Colonic mucosa (tissue), 4 donors: ENCODE measurements around the gene SRR. TPM values are rescaled to one million over a fixed set of nuclear protein-coding genes. Genes with fewer than 3 reads are reported as not detected.
"Not testable (repeated sequence)": the region's sequence is repeated elsewhere in the genome, so short reads cannot be mapped to it uniquely, and the experiment has no call there.

Experiments
- DNase-seq: peaks from one replicate; pipeline ENCODE4 v3.0.0-alpha.2; 2020
- H3K27ac ChIP-seq: fragments of 200-600 bp; one replicate; pipeline ENCODE4 v1.8.0; 2021
- H3K27me3 ChIP-seq: fragments of 200-600 bp; one replicate; pipeline ENCODE4 v1.8.0; 2021
- H3K36me3 ChIP-seq: fragments of 200-600 bp; one replicate; pipeline ENCODE4 v1.8.0; 2021
- H3K4me1 ChIP-seq: fragments of 200-600 bp; one replicate; pipeline ENCODE4 v1.8.0; 2021; ENCODE audit warnings: mild to moderate bottlenecking
- H3K4me3 ChIP-seq: fragments of 200-600 bp; one replicate; pipeline ENCODE4 v1.8.0; 2021
- H3K9ac ChIP-seq, 2 donors: one replicate each; pipeline ENCODE4 v1.7.0; 2013; ENCODE audit warnings: control low read depth in 2 of 2, low read depth in 2 of 2, low read length in 2 of 2
- H3K9me3 ChIP-seq: fragments of 200-600 bp; one replicate; pipeline ENCODE4 v1.8.0; 2021
- intact Hi-C: fragments of 100-400 bp; cut with DNase I; formaldehyde crosslinking; loops from one replicate; pipeline ENCODE4 v1.14.1; 2022
- total RNA-seq, 2 donors: library from RNA; stranded (reverse); fragmentation: NEBNext Ultra II Directional in 1 of 2; extraction: Animal tissue kit (Norgen Biotek cat#: 25700) in 1 of 2; gene quantifications; one replicate each; pipeline ENCODE4 v1.2.1, GENCODE V29; 2021
- TF ChIP-seq, protein P1 (sequence below): fragments of 200-600 bp; IDR thresholded peaks from one replicate; pipeline ENCODE4 v1.8.0; 2022; ENCODE audit warnings: antibody characterized with exemption, mild to moderate bottlenecking
- donor health status: healthy.
- donor health status: DM: no; HTN: no; CAD: no.
- donor health status: DM: no; HTN: no; CAD: no.

Gene SRR, protein sequence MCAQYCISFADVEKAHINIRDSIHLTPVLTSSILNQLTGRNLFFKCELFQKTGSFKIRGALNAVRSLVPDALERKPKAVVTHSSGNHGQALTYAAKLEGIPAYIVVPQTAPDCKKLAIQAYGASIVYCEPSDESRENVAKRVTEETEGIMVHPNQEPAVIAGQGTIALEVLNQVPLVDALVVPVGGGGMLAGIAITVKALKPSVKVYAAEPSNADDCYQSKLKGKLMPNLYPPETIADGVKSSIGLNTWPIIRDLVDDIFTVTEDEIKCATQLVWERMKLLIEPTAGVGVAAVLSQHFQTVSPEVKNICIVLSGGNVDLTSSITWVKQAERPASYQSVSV
- total RNA-seq, result 10 to 100 TPM in 1 of 2 donors, 1 to 10 TPM in 1; 9.0 to 11.0 TPM

DNA sequence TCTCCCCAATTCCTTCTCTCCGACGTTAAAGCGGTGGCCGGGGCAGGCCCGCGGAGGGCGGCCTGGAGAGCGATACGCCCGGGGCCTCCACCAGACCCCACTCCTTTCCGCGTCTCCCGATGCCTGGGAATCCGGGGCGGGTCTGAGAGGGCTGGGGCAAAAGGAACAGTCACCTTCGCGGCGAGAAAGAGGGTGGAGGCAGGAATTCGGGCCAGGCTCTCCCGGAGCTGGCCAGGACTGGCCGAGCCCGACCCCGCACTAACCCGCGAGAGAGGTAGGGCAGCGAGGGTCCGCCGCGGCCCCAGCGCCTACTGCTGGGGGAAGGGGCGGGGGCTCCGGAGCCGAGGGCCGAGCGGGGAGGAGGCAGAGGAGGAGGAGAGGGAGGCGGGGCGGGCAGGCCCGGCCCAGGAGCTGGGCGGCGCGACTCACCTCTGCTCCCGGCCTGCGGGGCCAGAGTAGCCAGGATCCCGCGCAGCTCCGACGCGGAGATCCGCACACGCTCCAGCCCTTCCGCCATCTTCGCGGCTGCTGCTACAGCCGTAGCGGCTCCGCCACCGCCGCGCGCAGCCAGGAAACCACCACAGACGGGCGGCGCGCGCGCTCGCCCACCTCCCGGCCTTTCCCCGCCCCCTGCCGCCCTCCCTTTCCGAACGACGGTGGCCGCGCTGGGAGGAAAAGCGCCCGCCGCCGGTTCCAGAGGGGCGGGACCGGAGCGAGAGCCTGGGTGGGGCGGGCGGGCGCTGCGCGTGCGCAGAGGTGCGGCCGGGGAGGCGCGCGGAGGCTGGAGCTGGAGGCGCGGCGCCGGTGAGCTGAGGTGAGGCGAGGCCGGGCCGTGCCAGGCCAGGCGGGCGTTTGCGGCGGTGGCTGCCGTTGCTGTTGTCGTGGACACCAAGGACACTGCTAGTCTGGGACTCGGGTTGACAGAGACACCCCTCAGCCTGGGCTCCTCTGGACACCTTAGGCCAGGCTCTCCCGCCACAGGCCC is at the start of gene SRR, which contains the start of gene SMG6:
Gene SRR, plus strand, starts transcription at position 747 of the 985 bp plus-strand sequence. CDS start 11,611 bp downstream, outside the sequence.
Gene SMG6, minus strand, starts transcription at position 582 of the 985 bp plus-strand sequence. Its CDS starts 65 bp downstream, at position 517.
- Histone ChIP-seq H3K9me3 (no peaks in the 10 kb centered on the region), H3K9ac (peak within 1 kb of the TSS; percentile 73 to 89), H3K4me1 (no peaks in the 10 kb centered on the region), H3K27ac (peak within 1 kb of the TSS; percentile 84), H3K27me3 (no peaks in the 10 kb centered on the region), H3K36me3 (no peaks in the 10 kb centered on the region), H3K4me3 (peak within 1 kb of the TSS; percentile 92)
- intact Hi-C loops, result loop anchor here (5.0 kb wide), 1 partner anchor 34 kb away; the partner anchor contains the start of genes SGSM2 and TSR1
- DNase-seq, result peak; percentile 94
- TF ChIP-seq, protein P1, sequence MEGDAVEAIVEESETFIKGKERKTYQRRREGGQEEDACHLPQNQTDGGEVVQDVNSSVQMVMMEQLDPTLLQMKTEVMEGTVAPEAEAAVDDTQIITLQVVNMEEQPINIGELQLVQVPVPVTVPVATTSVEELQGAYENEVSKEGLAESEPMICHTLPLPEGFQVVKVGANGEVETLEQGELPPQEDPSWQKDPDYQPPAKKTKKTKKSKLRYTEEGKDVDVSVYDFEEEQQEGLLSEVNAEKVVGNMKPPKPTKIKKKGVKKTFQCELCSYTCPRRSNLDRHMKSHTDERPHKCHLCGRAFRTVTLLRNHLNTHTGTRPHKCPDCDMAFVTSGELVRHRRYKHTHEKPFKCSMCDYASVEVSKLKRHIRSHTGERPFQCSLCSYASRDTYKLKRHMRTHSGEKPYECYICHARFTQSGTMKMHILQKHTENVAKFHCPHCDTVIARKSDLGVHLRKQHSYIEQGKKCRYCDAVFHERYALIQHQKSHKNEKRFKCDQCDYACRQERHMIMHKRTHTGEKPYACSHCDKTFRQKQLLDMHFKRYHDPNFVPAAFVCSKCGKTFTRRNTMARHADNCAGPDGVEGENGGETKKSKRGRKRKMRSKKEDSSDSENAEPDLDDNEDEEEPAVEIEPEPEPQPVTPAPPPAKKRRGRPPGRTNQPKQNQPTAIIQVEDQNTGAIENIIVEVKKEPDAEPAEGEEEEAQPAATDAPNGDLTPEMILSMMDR, result no peak

DNA sequence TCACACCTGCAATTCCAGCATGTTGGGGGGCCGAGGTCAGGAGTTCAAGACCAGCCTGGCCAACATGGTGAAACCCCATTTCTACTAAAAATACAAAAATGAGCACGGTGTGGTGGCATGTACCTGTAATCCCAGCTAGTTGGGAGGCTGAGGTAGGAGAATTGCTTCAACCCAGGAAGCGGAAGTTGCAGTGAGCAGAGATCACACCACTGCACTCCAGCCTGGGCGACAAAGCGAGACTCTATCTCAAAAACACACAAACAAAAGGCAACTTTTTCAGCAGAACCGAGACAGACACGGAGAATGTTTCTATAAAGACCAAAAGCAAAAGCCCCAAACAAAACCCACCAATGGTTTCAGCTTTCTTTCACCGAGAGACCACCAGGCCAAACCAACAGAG is 44.9 kb upstream of the SRR start:
- H3K4me3 ChIP-seq, H3K36me3 ChIP-seq, DNase-seq, H3K9ac ChIP-seq, H3K9me3 ChIP-seq, intact Hi-C loops, H3K27me3 ChIP-seq, H3K4me1 ChIP-seq: not testable (repeated sequence)
- H3K27ac ChIP-seq, result peak overlapping the region; percentile 36

DNA sequence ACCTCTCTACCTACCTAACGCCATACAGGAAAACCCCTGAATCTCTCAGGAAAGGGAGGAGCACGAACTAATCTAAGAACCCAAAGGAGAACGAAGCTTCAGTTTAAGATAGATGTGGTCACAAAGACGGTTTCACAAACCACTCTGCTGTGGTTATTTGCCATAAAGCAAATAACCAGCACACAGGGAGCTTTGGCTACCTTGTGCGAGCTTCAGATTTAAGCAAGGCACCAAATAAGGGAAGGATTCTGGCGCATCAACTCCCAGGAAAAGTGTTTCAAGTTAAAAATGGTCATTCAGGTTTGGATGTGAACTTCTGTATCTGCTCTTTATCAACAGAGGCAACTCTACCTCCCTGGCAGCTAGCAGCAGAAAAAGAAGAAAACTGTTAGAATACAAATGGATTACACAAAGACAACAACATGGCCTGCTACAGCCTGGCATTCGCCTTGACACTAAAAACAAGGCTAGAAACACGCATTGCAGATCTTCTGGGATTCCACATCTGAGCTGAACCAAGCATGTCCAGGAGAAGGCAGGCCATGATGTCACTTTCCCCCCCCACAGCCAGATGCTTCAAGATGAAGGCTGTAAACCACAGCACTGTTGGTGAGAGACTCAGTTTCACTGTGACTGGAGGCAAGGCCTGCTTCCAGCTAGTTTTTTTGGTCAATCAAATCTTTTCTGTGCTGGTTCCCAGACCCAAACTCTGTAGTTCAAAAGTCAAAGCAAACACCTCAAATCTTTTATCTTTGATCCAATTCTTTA is 43.8 kb upstream of the SRR start:
- intact Hi-C loops, result no loop called here
- Histone ChIP-seq H3K9ac (peak overlapping the region in 1 of 2 donors; percentile 27), H3K36me3 (no peaks in the 10 kb centered on the region), H3K27me3 (no peaks in the 10 kb centered on the region), H3K4me1 (peaks cover 5% of the 10 kb centered on the region), H3K9me3 (no peaks in the 10 kb centered on the region), H3K27ac (peak overlapping the region; percentile 55), H3K4me3 (no peak overlapping the region)
- TF ChIP-seq, protein P1, result no peak
- no peak for DNase-seq

DNA sequence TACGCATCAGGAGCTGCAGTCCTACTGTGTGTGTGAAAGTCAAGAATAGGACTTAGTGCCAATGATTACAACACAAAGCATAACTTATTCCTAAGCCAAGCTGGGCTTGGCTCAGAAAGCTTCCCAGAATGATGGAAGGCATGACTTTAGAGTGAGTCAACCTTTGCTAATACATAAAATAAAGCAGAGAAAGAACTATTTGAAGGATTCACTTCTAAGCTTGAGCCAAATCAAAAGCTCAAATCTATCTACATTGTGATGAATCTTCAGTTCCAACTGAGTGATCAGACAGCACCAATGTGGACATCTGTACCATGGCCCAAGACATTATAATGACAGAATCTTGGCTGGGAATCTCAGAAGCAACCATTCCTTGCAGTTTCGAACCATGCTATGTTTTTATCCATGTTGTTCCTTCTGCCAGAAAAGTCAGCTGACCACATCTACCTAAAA is 41.6 kb upstream of the SRR start:
- intact Hi-C loops, result no loop called here
- Histone ChIP-seq H3K4me1 (peaks cover 5% of the 10 kb centered on the region), H3K9me3 (no peaks in the 10 kb centered on the region), H3K4me3 (no peak overlapping the region), H3K27ac (no peak overlapping the region), H3K27me3 (no peaks in the 10 kb centered on the region), H3K9ac (no peak overlapping the region), H3K36me3 (no peaks in the 10 kb centered on the region)
- no peak for DNase-seq
- TF ChIP-seq, protein P1, result no peak

DNA sequence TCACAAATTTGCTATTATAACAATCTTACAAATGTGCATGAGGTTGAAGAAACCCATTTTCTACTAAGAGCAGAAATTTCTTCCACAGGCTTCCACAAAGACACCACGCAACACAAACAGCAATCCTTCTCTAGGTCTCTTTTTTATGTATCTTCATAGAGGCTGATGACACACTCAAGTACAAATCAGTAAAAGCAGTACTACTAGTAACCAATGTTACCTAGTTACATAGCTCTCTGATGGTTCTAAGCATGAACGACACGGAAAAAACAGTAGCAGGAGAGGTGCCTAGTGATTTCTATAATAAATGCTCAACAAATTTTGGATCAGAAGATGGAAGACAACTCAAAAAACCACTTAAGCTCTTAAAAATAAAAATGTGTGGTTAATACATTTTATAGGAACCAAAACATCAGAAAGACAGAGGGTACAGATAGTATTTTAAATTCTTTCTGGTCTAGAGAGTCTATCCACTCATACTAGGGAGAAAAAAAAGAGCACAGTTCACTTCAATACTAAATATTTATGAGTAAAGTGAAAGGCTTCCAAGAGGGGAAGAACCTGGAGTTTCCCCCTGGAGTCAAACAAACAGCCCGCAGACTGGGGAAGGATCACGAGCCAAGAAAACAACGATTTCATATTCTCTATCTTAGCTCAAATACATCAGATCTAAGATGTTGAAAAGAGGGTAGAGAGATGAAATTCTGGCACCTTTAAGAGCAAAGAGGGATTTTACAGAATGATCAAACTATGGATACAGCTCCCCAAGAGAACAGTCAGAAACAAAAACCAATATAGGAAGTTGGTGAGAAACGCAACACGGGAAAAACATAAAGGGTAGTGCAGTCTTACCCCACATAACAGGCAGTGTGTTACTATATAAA is 40.3 kb upstream of the SRR start:
- Histone ChIP-seq H3K9ac (no peak overlapping the region), H3K27me3 (no peaks in the 10 kb centered on the region), H3K4me3 (no peak overlapping the region), H3K9me3 (no peaks in the 10 kb centered on the region), H3K36me3 (no peaks in the 10 kb centered on the region), H3K27ac (peak overlapping the region; percentile 43), H3K4me1 (peaks cover 5% of the 10 kb centered on the region)
- intact Hi-C loops, result no loop called here
- no peak for DNase-seq
- TF ChIP-seq, protein P1, result no peak
